Muscle layer of duodenum (tissue), 2 donors: ENCODE data around the gene TEX12.
"Not testable (repeated sequence)": the region's sequence is repeated elsewhere in the genome, so short reads cannot be mapped to it uniquely, and the experiment has no call there.

Experiments
- H3K27ac ChIP-seq: one replicate; pipeline ENCODE4 v1.7.0; 2013; ENCODE audit warnings: mild to moderate bottlenecking, low read length
- H3K27me3 ChIP-seq: one replicate; pipeline ENCODE4 v1.7.0; 2013; ENCODE audit warnings: low read depth, mild to moderate bottlenecking, control low read depth, low read length
- H3K36me3 ChIP-seq, 2 donors: one replicate each; pipeline ENCODE4 v1.7.0; 2013; ENCODE audit warnings: low read length in 2 of 2, control low read depth in 1 of 2, mild to moderate bottlenecking in 1 of 2; ENCODE audit not compliant: insufficient read depth in 2 of 2, control insufficient read depth in 1 of 2
- H3K4me1 ChIP-seq, 2 donors: one replicate each; pipeline ENCODE4 v1.7.0; 2013; ENCODE audit warnings: low read length in 2 of 2, mild to moderate bottlenecking in 2 of 2, control low read depth in 1 of 2, moderate library complexity in 1 of 2; ENCODE audit not compliant: insufficient read depth in 2 of 2, control insufficient read depth in 1 of 2
- H3K4me3 ChIP-seq, 2 donors: one replicate each; pipeline ENCODE4 v1.7.0; 2013; ENCODE audit warnings: low read length in 2 of 2, low read depth in 1 of 2, mild to moderate bottlenecking in 1 of 2
- H3K9me3 ChIP-seq, 2 donors: one replicate each; pipeline ENCODE4 v1.7.0; 2013; ENCODE audit warnings: low read length in 2 of 2, control low read depth in 1 of 2, mild to moderate bottlenecking in 1 of 2; ENCODE audit not compliant: control insufficient read depth in 1 of 2
- donor health status: healthy.

TEX12 gene

GRCh38 chr11:112185883-112186282 lies 18.7 kb downstream of the TEX12 start:
- Histone ChIP-seq H3K9me3 (no peaks in the 10 kb centered on the region), H3K27me3 (no peaks in the 10 kb centered on the region), H3K4me3 (no peak overlapping the region), H3K4me1 (no peaks in the 10 kb centered on the region), H3K36me3 (no peaks in the 10 kb centered on the region), H3K27ac (no peak overlapping the region)

- Histone ChIP-seq H3K27ac (no peak overlapping the region), H3K4me1 (no peaks in the 10 kb centered on the region), H3K36me3 (no peaks in the 10 kb centered on the region), H3K9me3 (no peaks in the 10 kb centered on the region), H3K4me3 (no peak overlapping the region), H3K27me3 (no peaks in the 10 kb centered on the region)
These were observed 19.1 kb downstream of the TEX12 start for GRCh38 chr11:112186304-112186703.

GRCh38 chr11:112195113-112195512 lies 27.9 kb downstream of the TEX12 start:
- not testable (repeated sequence) for H3K27ac ChIP-seq, H3K36me3 ChIP-seq

GRCh38 chr11:112195951-112196351 lies 28.8 kb downstream of the TEX12 start:
- H3K27me3 ChIP-seq = no peaks in the 10 kb centered on the region
- H3K9me3 ChIP-seq = no peaks in the 10 kb centered on the region
- H3K4me3 ChIP-seq = no peak overlapping the region
- no peaks in the 10 kb centered on the region for H3K36me3 ChIP-seq
- H3K27ac ChIP-seq = no peak overlapping the region
- no peaks in the 10 kb centered on the region for H3K4me1 ChIP-seq

More at GRCh38 chr11:112195113-112195512, 27.9 kb downstream of the TEX12 start:
- not testable (repeated sequence) for H3K4me1 ChIP-seq, H3K9me3 ChIP-seq, H3K27me3 ChIP-seq, H3K4me3 ChIP-seq

GRCh38 chr11:112196519-112197087 lies 29.4 kb downstream of the TEX12 start:
- Histone ChIP-seq H3K4me3 (no peak overlapping the region), H3K4me1 (no peaks in the 10 kb centered on the region), H3K9me3 (no peaks in the 10 kb centered on the region), H3K36me3 (no peaks in the 10 kb centered on the region), H3K27me3 (no peaks in the 10 kb centered on the region), H3K27ac (no peak overlapping the region)

- H3K4me3 ChIP-seq, H3K27me3 ChIP-seq, H3K27ac ChIP-seq, H3K4me1 ChIP-seq, H3K36me3 ChIP-seq, H3K9me3 ChIP-seq: not testable (repeated sequence)
These were observed 31.9 kb downstream of the TEX12 start for GRCh38 chr11:112199101-112199500.

- H3K27ac ChIP-seq = no peak overlapping the region
These were observed 33.1 kb downstream of the TEX12 start for GRCh38 chr11:112200252-112200651.

GRCh38 chr11:112206071-112206470 lies 38.9 kb downstream of the TEX12 start:
- Histone ChIP-seq H3K4me1 (no peaks in the 10 kb centered on the region), H3K27ac (no peak overlapping the region), H3K27me3 (no peaks in the 10 kb centered on the region), H3K9me3 (no peaks in the 10 kb centered on the region), H3K4me3 (no peak overlapping the region), H3K36me3 (no peaks in the 10 kb centered on the region)

More at GRCh38 chr11:112200252-112200651, 33.1 kb downstream of the TEX12 start:
- Histone ChIP-seq H3K27me3 (no peaks in the 10 kb centered on the region), H3K4me3 (no peak overlapping the region), H3K4me1 (no peaks in the 10 kb centered on the region), H3K36me3 (no peaks in the 10 kb centered on the region), H3K9me3 (no peaks in the 10 kb centered on the region)

GRCh38 chr11:112210890-112211289 lies 43.7 kb downstream of the TEX12 start:
- Histone ChIP-seq H3K27ac (no peak overlapping the region), H3K27me3 (no peaks in the 10 kb centered on the region), H3K36me3 (no peaks in the 10 kb centered on the region), H3K4me3 (no peak overlapping the region), H3K9me3 (no peaks in the 10 kb centered on the region), H3K4me1 (no peaks in the 10 kb centered on the region)

- Histone ChIP-seq H3K27me3 (no peaks in the 10 kb centered on the region), H3K27ac (no peak overlapping the region), H3K4me1 (no peaks in the 10 kb centered on the region), H3K9me3 (no peaks in the 10 kb centered on the region), H3K36me3 (no peaks in the 10 kb centered on the region), H3K4me3 (no peak overlapping the region)
These were observed 44.4 kb downstream of the TEX12 start for GRCh38 chr11:112211536-112211935.

- H3K36me3 ChIP-seq = no peaks in the 10 kb centered on the region
- H3K9me3 ChIP-seq = no peaks in the 10 kb centered on the region
- H3K4me3 ChIP-seq = no peak overlapping the region
- H3K4me1 ChIP-seq = no peaks in the 10 kb centered on the region
- H3K27ac ChIP-seq = no peak overlapping the region
- no peaks in the 10 kb centered on the region for H3K27me3 ChIP-seq
These were observed 45.1 kb downstream of the TEX12 start for GRCh38 chr11:112212290-112212689.

GRCh38 chr11:112212710-112213109 lies 45.5 kb downstream of the TEX12 start:
- H3K9me3 ChIP-seq = no peaks in the 10 kb centered on the region
- no peaks in the 10 kb centered on the region for H3K36me3 ChIP-seq
- H3K4me1 ChIP-seq = no peaks in the 10 kb centered on the region
- H3K27me3 ChIP-seq = no peaks in the 10 kb centered on the region
- no peak overlapping the region for H3K27ac ChIP-seq
- H3K4me3 ChIP-seq = no peak overlapping the region
